Posterior cingulate gyrus (tissue), 11 donors: ENCODE measurements around the gene CPSF7.
A peak's percentile ranks its signal among the peaks of the same experiment; 100 is the strongest.
"Not testable (repeated sequence)": the region's sequence is repeated elsewhere in the genome, so short reads cannot be mapped to it uniquely, and the experiment has no call there.

Experiments
- DNase-seq, 10 donors: peaks; one replicate each; pipeline versions ENCODE4 v3.0.0 to v3.0.0-alpha.2; 2020 to 2021; ENCODE audit warnings: mixed read lengths in 3 of 10
- intact Hi-C: fragments of 100-400 bp; cut with DNase I; formaldehyde crosslinking; loops from one replicate; pipeline ENCODE4 v1.15.1; 2023

The CPSF7 gene

DNA sequence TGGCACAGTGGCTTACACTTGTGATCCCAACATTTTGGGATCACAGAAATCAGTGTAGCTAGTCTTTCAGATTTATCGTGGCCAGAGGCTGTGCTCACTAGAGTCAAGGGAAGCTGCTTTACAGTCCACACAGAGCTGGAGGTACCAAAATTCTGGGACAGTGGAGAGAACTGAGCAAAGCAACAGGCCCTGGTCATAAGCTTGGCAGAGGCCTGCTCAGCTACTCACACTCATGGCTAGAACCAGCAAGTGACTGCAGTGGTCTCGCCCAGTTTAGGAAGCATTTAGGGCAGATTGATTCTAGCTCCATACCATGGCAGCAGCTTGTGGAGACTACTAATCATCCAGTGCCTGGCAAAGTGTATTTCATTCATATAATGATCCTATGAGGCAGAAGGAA is 28.6 kb downstream of the CPSF7 start:
- intact Hi-C loops, result no loop called here
- no peak for DNase-seq

GRCh38 chr11:61392981-61393595 is 36.7 kb downstream of the CPSF7 start:
- intact Hi-C loops, result no loop called here
- peak in 1 of 10 donors; percentile 8 for DNase-seq

DNA sequence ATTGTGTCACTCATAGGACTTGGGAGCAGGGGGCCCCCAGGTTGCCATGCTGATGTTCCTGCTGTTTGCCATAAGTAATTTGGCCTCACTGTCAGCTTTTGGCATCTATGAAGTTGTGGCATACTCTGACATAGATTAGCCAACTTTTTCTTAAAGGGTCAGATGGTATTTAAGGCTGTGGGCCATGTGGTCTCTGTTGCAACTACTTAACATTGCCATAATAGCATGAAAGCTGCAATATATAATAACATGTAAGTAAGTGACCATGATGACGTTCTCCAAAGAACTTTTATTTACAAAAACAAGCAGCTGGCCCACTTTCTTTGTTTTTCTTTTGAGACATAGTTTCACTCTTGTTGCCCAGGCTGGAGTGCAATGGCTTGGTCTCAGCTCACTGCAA is 39.6 kb downstream of the CPSF7 start:
- no peak for DNase-seq
- intact Hi-C loops, result no loop called here

DNA sequence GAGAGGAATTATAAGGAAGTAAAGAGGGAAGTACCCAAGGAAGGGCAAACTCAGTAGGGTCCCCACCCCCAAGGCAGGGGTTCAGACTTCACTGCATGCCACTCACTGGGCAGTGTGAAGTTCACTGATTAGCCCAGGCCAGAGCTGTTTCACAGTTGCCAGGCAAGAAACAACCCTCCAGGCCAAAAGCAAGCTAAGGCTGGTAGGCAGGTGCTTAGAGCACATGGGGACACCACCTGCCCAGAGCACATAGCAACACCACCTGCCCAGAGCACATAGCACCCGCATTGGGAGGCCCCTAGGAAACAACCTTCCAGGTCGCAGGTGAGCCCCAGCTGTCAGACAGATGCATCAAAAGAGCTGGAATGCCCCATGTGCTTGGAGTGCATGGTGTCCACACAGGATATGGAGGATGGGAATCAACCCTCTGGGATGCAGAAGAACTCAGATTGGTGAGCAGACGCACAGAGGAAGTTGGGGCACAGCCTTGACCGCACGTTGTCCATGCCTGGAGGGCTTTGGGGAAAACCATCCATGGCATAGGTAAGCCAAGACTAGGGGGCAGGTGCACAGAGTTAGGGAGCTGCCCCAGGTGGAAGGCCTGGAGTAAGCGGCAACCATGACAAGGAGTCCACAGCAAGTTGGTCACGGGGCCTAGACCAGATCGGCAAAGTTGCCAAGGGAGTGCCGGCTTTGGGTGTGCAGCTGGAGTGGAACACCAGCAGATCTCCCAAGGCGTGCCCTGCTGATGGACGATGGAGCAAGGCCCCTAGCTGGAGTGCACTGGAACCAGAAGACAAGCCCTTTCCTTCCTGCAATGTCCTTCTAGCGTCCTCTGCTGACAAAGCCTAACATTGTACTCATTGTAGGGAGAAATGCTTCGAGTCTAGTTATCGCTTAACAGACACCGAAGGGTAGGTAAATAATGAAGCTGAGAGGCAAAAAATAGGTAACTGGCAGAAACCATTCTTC is 45.2 kb downstream of the CPSF7 start:
- intact Hi-C loops, result loop anchor here (1.0 kb wide), 1 partner anchor 48 kb away; no protein-coding TSS in a partner anchor

GRCh38 chr11:61383859-61384258 is 45.9 kb downstream of the CPSF7 start:
- intact Hi-C loops, DNase-seq: not testable (repeated sequence)

More for the DNA sequence above, 45.2 kb downstream of the CPSF7 start:
- no peak for DNase-seq

DNA sequence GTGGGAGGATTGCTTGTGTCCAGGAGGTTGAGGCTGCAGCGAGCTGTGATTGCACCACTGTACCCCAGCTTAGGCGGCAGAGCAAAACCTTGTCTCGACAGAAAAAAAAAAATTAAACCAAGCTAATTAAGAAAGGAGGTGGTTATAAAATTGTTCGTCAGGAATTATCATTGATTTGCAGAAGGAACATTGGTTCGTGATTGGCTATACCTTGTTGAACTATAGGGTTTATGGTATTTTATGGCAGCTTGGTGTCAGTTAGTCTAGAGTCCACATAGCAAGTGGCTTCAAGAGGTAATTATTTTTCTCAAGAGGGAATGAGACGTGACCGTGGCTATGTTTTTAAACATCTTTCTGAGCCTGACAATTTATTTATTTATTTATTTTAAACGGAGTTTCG is 48.9 kb downstream of the CPSF7 start:
- intact Hi-C loops, result no loop called here
- DNase-seq, result no peak

GRCh38 chr11:61378713-61379313 is 51.0 kb downstream of the CPSF7 start:
- intact Hi-C loops, result no loop called here
- DNase-seq, result no peak

GRCh38 chr11:61377461-61378160 is 52.2 kb downstream of the CPSF7 start:
- no peak for DNase-seq
- intact Hi-C loops, result no loop called here

GRCh38 chr11:61375761-61376108 is 54.0 kb downstream of the CPSF7 start:
- DNase-seq, result no peak
- intact Hi-C loops, result no loop called here

DNA sequence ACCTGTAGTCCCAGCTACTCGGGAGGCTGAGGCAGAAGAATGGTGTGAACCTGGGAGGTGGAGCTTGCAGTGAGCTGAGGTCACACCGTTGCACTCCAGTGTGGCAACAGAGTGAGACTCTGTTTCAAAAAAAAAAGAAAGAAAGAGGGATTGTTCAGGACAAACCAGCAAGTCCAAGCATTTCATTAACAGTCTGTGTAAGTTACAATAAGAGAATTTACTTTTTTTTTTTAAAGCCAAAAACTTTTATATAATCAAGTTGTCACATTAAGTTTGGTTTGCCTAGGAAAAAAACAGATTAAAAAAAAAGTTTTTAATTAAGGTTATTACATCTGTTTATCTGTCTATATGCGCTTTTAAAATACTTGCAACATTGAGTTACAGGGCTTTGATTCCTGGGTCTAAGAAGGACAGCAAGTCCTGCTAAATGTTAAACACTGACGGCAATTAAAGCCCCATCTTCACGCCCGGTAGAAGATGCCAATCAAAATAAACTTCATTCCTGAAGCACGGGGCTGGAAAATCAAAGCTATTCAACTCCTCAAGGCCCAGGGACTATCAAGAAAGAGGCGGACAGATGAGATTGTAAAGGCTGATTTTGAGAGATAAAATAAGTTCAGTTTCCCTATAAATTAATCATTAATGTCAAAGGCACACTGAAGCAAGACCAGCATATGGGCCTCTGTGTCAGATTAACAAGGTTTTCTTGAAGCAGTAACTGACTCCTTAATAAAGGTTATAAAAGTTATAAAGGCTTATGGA is 56.9 kb downstream of the CPSF7 start:
- intact Hi-C loops, result no loop called here
- DNase-seq, result no peak

DNA sequence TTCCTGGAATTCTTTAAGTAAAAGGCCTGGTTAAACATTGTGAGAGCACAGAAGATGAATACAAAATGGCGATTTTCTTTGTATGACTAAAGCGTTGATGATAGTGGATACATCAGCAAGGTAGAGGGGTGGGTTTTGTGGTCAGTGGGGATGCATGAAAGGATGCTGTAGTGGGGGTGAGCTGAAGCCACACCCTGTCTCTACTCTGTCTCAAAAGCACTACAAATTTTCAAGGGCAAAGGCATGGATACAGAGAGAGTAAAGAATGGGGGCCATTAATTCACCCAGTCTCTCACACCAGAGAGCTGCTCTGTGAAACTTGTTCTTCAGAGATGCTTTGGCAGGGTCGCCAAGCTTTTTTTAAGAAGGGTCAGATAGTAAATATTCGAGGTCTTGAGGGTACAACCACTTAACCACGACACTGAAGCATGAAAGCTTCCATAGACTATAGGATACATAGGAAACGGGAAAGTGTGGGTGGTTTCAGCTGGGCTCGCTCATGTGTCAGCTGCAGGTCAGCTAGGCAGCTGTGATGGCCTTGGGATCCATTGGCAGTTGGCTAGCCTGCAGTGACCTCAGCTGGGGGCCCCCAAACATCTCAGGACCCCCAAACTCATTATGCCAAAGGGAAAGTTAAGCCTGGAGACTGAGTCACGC is 59.3 kb downstream of the CPSF7 start:
- intact Hi-C loops, result no loop called here
- DNase-seq, result no peak

DNA sequence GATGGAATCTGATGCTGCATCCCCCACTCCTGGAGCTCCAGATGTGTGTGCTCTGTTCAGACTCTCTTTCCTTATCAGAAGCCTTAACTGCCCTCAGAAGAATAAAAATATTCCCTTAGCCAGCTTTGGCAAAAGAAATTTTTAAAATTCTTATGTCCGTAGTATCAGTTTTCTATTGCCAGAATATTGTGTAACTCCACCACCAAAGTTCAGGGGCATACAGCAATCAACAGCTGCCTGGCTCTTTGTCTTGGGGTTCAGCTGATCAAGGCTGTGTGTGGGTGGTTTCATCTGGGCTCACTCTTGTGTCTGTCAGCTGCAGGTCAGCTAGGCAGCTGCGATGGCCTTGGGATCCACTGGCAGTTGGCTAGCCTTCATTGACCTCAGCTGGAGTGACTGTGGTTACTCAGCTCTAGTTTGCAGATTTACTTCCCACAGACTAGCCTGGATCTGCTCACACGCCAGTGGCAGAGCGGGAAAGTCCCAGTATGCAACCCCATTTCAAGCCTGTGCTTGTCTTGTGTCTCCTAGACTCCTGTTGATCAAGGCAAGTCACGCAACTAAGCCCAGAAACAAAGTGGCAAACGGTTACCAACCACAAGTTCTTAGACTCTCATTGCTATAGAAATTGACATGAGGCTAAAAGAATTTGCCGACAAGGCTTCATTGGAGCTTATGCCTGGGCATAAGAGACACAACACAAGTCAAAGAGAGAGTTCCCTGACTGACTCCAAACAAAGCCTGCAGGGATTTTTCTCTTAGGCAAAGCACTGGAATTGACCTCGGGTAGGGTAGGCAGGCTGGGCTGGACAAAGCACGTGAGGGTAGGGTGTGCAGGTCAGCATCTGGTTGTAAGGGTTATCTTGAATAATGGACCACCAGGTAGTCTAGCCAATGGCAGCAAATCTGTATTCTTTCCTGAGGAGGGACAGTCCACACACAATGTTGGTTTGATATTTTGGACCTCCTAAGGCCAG is 60.1 kb downstream of the CPSF7 start:
- DNase-seq, result no peak
- intact Hi-C loops, result no loop called here

DNA sequence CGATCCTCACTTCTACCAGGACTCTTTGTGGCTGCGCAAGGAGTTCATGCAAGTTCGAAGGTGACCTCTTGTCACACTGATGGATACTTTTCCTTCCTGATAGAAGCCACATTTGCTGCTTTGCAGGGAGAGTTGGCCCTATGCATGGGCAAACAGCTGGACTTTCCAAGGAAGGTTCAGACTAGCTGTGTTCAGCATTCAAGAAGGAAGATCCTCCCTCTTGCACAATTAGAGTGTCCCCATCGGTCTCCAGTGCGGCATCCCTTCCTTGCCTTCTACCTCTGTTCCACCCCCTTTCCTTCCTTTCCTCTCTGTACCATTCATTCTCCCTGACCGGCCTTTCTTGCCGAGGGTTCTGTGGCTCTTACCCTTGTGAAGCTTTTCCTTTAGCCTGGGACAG is 61.1 kb downstream of the CPSF7 start:
- DNase-seq, result no peak
- intact Hi-C loops, result no loop called here

GRCh38 chr11:61367406-61367805 is 62.4 kb downstream of the CPSF7 start:
- intact Hi-C loops, result no loop called here
- no peak for DNase-seq

DNA sequence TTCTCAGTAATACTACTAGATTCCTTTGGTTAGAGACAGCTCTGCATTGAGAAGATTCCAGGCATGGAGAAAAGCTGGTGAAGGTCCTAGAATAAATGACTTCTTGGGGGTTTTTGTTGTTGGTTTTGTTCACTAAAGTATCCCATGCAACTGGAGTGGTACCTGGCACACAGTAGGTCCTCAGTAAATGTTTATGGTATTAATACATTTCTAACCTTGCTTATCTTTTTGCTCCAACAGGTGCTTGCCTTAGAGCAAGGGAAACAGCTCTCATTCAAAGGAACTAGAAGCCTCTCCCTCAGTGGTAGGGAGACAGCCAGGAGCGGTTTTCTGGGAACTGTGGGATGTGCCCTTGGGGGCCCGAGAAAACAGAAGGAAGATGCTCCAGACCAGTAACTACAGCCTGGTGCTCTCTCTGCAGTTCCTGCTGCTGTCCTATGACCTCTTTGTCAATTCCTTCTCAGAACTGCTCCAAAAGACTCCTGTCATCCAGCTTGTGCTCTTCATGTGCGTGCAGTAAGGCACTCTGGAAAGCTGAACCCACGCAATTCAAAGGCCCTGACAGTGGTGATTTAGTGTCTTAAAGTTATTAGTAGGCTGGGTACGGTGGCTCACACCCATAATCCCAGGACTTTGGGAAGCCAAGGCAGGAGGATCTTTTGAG is 65.6 kb downstream of the CPSF7 start:
- intact Hi-C loops, result no loop called here
- DNase-seq, result peak in 1 of 10 donors; percentile 4

DNA sequence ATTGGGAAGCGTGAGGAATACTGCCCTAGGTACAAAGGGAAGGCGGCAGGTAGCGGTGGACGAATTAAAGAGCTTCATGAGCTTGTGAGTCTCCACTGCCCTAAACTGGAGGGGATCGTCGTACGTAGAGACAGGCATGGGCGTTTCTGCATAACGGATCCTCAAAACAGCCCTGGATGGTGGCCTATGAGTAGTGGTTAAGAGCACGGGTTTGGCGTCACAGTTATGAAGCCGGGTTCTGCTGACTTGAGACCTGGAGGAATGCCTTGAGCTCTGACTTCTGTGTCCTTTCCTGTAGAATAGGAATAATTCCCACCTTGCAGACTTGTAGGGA is 67.3 kb downstream of the CPSF7 start:
- intact Hi-C loops, result no loop called here
- DNase-seq, result peak in 1 of 10 donors; percentile 43

GRCh38 chr11:61361741-61362541 is 67.8 kb downstream of the CPSF7 start, which contains the start of the genes CYB561A3 and TMEM138:
Gene CYB561A3 (minus strand): TSS chr11:61361882. CDS start chr11:61356713, 5,169 bp downstream.
Gene TMEM138 (plus strand): TSS chr11:61362374. CDS start chr11:61364391, 2,017 bp downstream.
- peak; percentile 89 to 99 (median 94) for DNase-seq
- intact Hi-C loops, result loop anchor here (1.0 kb wide), 1 partner anchor 29 kb away; the partner anchor contains the start of genes DDB1 and TKFC
